Caco-2 (cell line): Measurements from ENCODE around the gene BMP6. TPM values are rescaled to one million over a fixed set of nuclear protein-coding genes. Genes with fewer than 3 reads are reported as not detected.

ENCODE experiments used
- BruUV-seq: library from RNA; stranded (reverse); fragments of 400-500 nt; replicated peaks from 2 replicates; lab custom pipeline; 2021; lab: Mats Ljungman, UMichigan
- CTCF ChIA-PET: fragments of 300-600 bp; sonication (Branson Sonifier 250); formaldehyde crosslinking; loops from one replicate; lab custom pipeline; 2022; ENCODE audit warnings: antibody characterized with exemption; lab: Charles Lee
- POLR2A ChIA-PET: fragments of 300-600 bp; sonication (Branson Sonifier 250); formaldehyde crosslinking; loops from one replicate; lab custom pipeline; 2022; ENCODE audit warnings: antibody characterized with exemption; lab: Charles Lee
- DNase-seq, 2 experiments: peaks; one replicate each; pipeline versions ENCODE4 v3.0.0 to v3.0.0-alpha.2; 2020 to 2022
- H3K27me3 ChIP-seq: replicated peaks from 2 replicates; pipeline ENCODE4 v1.6.0; 2011; ENCODE audit warnings: low read length; ENCODE audit not compliant: control insufficient read depth, insufficient read depth
- H3K36me3 ChIP-seq: 2 replicates; pipeline ENCODE4 v1.5.1; 2011; ENCODE audit warnings: low read length; ENCODE audit not compliant: control insufficient read depth, insufficient read depth
- H3K4me1 ChIP-seq: fragments of 250-450 bp; sonication (Bioruptor Pico); 2 replicates; pipeline ENCODE4 v1.5.1; 2020; ENCODE audit warnings: mild to moderate bottlenecking
- H3K4me3 ChIP-seq: 2 replicates; pipeline ENCODE4 v1.5.1; 2011; ENCODE audit warnings: low read depth, mild to moderate bottlenecking, control low read depth, low read length
- H3K9me3 ChIP-seq: fragments of 250-450 bp; sonication (Bioruptor Pico); 2 replicates; pipeline ENCODE4 v1.5.1; 2020; ENCODE audit warnings: mild to moderate bottlenecking, moderate library complexity
- H3K27ac Mint-ChIP-seq: one replicate; pipeline ENCODE4 v1.8.0; 2022; ENCODE audit warnings: mixed read lengths; ENCODE audit not compliant: unreplicated experiment
- H3K27me3 Mint-ChIP-seq: one replicate; pipeline ENCODE4 v1.8.0; 2022; ENCODE audit warnings: mixed read lengths; ENCODE audit not compliant: insufficient read depth, unreplicated experiment
- H3K36me3 Mint-ChIP-seq: one replicate; pipeline ENCODE4 v1.8.0; 2022; ENCODE audit warnings: mild to moderate bottlenecking, mixed read lengths; ENCODE audit not compliant: insufficient read depth, unreplicated experiment
- H3K4me1 Mint-ChIP-seq: one replicate; pipeline ENCODE4 v1.8.0; 2022; ENCODE audit warnings: low read depth, mixed read lengths; ENCODE audit not compliant: unreplicated experiment
- H3K4me3 Mint-ChIP-seq: one replicate; pipeline ENCODE4 v1.8.0; 2022; ENCODE audit warnings: mild to moderate bottlenecking, moderate library complexity, mixed read lengths; ENCODE audit not compliant: unreplicated experiment
- H3K9me3 Mint-ChIP-seq: one replicate; pipeline ENCODE4 v1.8.0; 2022; ENCODE audit warnings: mixed read lengths; ENCODE audit not compliant: unreplicated experiment
- CTCF ChIP-seq, 2 experiments: fragments of 200-600 bp in 1 of 2; IDR thresholded peaks; 1 replicate in 1 of 2; 2 replicates in 1 of 2; pipeline versions ENCODE4 v1.5.1 to v1.8.0; 2011 to 2022; ENCODE audit warnings: antibody characterized with exemption in 1 of 2, control low read depth in 1 of 2, inconsistent platforms in 1 of 2, low read depth in 1 of 2, low read length in 1 of 2, mild to moderate bottlenecking in 1 of 2, moderate library complexity in 1 of 2; ENCODE audit not compliant: insufficient read depth in 1 of 2, severe bottlenecking in 1 of 2, unreplicated experiment in 1 of 2
- intact Hi-C: fragments of 100-400 bp; cut with micrococcal nuclease; formaldehyde crosslinking; loops from one replicate; pipeline ENCODE4 v1.10.0; 2022; ENCODE audit not compliant: unreplicated experiment
- total RNA-seq: library from RNA; stranded (reverse); gene quantifications from 2 replicates; pipeline ENCODE4 v1.2.3, GENCODE V29; 2022

Gene BMP6
- total RNA-seq, 1 experiment from 2014 or later: 0.61 TPM

GRCh38 chr6:7899889-7900213 is 174.0 kb downstream of the BMP6 start:
- H3K27ac Mint-ChIP-seq: no peak overlapping the region
- H3K4me1 Mint-ChIP-seq: no peaks in the 10 kb centered on the region
- Histone ChIP-seq H3K36me3 (no peaks in the 10 kb centered on the region), H3K4me1 (peaks cover 10% of the 10 kb centered on the region), H3K9me3 (no peaks in the 10 kb centered on the region), H3K27me3 (no peaks in the 10 kb centered on the region), H3K4me3 (no peak overlapping the region)
- H3K36me3 Mint-ChIP-seq: peaks cover 75% of the 10 kb centered on the region
- BruUV-seq: no TSS peak
- ChIA-PET CTCF (interaction anchor here (0.6 to 1.2 kb wide), 4 partner anchors 75 to 466 kb away, joined by 3 read pairs; no protein-coding TSS in a partner anchor), POLR2A (no interaction called here)
- no peak overlapping the region for H3K4me3 Mint-ChIP-seq
- no peak for TF ChIP-seq CTCF (IDR thresholded peaks at IDR 0.05; ENCODE audit: insufficient read depth in 1 of 2, low read depth in 1 of 2, low read length in 1 of 2, severe bottlenecking in 1 of 2, unreplicated experiment in 1 of 2)
- intact Hi-C loops: loop anchor here (1.0 kb wide), 2 partner anchors 92 to 106 kb away; no protein-coding TSS in a partner anchor
- H3K9me3 Mint-ChIP-seq: no peaks in the 10 kb centered on the region
- DNase-seq: no peak
- H3K27me3 Mint-ChIP-seq: no peaks in the 10 kb centered on the region

- H3K27me3 ChIP-seq: no peaks in the 10 kb centered on the region
- Mint-ChIP-seq H3K9me3 (no peaks in the 10 kb centered on the region), H3K27ac (no peak overlapping the region), H3K4me1 (no peaks in the 10 kb centered on the region), H3K4me3 (no peak overlapping the region), H3K27me3 (no peaks in the 10 kb centered on the region), H3K36me3 (peaks cover 82% of the 10 kb centered on the region)
- CTCF ChIA-PET: interaction anchor here (0.6 kb wide), 1 partner anchor 74 kb away, joined by 3 read pairs; no protein-coding TSS in a partner anchor
- no peak overlapping the region for H3K4me3 ChIP-seq
- intact Hi-C loops: no loop called here
- peaks cover 10% of the 10 kb centered on the region for H3K4me1 ChIP-seq
- no TSS peak for BruUV-seq
- H3K36me3 ChIP-seq: 0 out of 2 replicates have a peak, but pooled peaks cover 1% of the 10 kb centered on the region
- POLR2A ChIA-PET: no interaction called here
- no peak for DNase-seq
- H3K9me3 ChIP-seq: no peaks in the 10 kb centered on the region
- TF ChIP-seq CTCF (IDR thresholded peaks at IDR 0.05; ENCODE audit: insufficient read depth in 1 of 2, low read depth in 1 of 2, low read length in 1 of 2, severe bottlenecking in 1 of 2, unreplicated experiment in 1 of 2): no peak
Measured at GRCh38 chr6:7900621-7901020, 174.7 kb downstream of the BMP6 start.

- H3K27ac Mint-ChIP-seq: no peak overlapping the region
- no peak for DNase-seq
- no peak for TF ChIP-seq CTCF (IDR thresholded peaks at IDR 0.05; ENCODE audit: insufficient read depth in 1 of 2, low read depth in 1 of 2, low read length in 1 of 2, severe bottlenecking in 1 of 2, unreplicated experiment in 1 of 2)
- POLR2A ChIA-PET: no interaction called here
- BruUV-seq: no TSS peak
- H3K4me3 ChIP-seq: no peak overlapping the region
- H3K36me3 Mint-ChIP-seq: peaks cover 82% of the 10 kb centered on the region
- CTCF ChIA-PET: no interaction called here
- no peaks in the 10 kb centered on the region for H3K9me3 ChIP-seq
- H3K27me3 ChIP-seq: no peaks in the 10 kb centered on the region
- no peaks in the 10 kb centered on the region for H3K9me3 Mint-ChIP-seq
- 0 out of 2 replicates have a peak, but pooled peaks cover 1% of the 10 kb centered on the region for H3K36me3 ChIP-seq
- no peaks in the 10 kb centered on the region for H3K27me3 Mint-ChIP-seq
- H3K4me1 Mint-ChIP-seq: no peaks in the 10 kb centered on the region
- peaks cover 10% of the 10 kb centered on the region for H3K4me1 ChIP-seq
- intact Hi-C loops: no loop called here
- no peak overlapping the region for H3K4me3 Mint-ChIP-seq
Measured at GRCh38 chr6:7901056-7901455, 175.2 kb downstream of the BMP6 start.
